OCI-LY7 (cell line): ENCODE measurements around the gene PHIP.

Experiments used
- EZH2phosphoT487 ChIP-seq: fragments of 200-600 bp; sonication (generic); IDR thresholded peaks from 2 replicates; pipeline ENCODE4 v1.6.1; 2018; ENCODE audit warnings: low read depth, borderline replicate concordance, mild to moderate bottlenecking, mixed run types, antibody characterized with exemption, low read length, moderate library complexity, mixed read lengths
- TF ChIP-seq, protein P1 (sequence below): fragments of 200-600 bp; sonication (generic); conservative IDR thresholded peaks from 2 replicates; pipeline ENCODE4 v1.5.1; 2014; ENCODE audit warnings: mild to moderate bottlenecking, antibody characterized with exemption, low read length, moderate library complexity, mixed read lengths

DNA sequence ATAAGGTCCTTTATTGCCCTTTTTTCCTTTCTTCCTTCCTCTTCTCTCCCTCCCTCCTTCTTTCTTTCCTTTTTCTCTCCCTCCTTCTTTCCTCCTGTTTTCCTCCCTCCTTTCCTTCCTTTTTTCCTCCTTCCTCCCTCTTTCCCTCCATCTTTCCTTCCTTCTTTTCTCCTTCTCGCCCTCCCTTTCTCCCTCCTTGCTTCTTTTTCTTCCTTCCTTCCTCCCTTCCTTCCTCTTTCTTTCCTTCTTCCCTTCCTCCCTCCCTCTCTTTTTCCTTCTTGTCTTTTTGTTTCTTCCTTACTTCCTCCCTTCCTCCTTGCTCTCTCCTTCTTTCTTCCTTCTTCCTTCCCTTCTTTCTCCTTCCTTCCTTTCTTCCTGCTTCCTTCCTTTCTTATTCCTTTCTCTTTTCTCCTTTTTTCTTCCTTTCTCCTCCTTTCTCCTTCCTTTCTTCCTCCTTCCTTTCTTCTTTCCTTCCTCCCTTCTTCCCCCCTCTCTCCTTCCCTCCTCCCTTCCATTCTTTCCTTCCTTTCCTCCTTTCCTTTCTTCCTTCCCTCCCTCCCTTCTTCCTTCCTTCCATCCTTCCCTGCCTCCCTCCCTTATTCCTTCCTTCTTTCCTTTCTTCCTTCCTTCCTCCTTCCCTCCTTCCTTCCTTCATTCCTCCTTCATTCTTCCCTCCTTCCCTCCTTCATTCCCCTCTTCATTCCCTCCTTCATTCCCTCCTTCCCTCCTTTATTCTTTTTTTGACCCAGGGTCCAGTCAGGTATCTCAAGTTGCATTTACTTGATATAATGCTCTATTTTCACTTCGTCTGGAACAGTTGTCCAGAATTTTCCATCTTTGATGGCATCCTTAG, 11.7 kb upstream of the PHIP start:
- TF ChIP-seq, protein P1, sequence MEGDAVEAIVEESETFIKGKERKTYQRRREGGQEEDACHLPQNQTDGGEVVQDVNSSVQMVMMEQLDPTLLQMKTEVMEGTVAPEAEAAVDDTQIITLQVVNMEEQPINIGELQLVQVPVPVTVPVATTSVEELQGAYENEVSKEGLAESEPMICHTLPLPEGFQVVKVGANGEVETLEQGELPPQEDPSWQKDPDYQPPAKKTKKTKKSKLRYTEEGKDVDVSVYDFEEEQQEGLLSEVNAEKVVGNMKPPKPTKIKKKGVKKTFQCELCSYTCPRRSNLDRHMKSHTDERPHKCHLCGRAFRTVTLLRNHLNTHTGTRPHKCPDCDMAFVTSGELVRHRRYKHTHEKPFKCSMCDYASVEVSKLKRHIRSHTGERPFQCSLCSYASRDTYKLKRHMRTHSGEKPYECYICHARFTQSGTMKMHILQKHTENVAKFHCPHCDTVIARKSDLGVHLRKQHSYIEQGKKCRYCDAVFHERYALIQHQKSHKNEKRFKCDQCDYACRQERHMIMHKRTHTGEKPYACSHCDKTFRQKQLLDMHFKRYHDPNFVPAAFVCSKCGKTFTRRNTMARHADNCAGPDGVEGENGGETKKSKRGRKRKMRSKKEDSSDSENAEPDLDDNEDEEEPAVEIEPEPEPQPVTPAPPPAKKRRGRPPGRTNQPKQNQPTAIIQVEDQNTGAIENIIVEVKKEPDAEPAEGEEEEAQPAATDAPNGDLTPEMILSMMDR: no peak
- no peak for TF ChIP-seq EZH2phosphoT487
